ENCODE results near the gene FAM98C.

The FAM98C gene

GRCh38 chr19:38429055-38429810 lies 26.3 kb downstream of the FAM98C start:
- no peak overlapping the region for H3K4me2 ChIP-seq (ENCODE audit: low read depth, low read length)
- H3K9me2 ChIP-seq (replicated peaks; ENCODE audit: insufficient read depth, low read length) = no peaks in the 10 kb centered on the region
- no peaks in the 10 kb centered on the region for H3K79me2 ChIP-seq (ENCODE audit: low read length)

DNA sequence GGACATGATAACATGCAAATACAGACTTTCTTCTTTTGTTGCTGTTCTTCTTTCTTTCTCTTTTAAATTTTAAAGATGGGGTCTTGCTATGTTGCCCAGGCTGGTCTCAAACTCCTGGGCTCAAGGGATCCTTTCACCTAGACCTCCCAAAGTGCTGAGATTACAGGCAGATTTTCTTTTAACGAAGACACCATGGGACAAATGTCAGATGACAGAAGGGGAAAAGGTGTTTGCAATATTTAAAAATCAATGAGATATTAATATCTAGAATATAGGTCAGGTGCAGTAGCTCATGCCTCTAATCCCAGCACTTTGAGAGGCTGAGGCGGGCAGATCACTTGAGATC lies 26.9 kb downstream of the FAM98C start:
- no peak overlapping the region for H2AFZ ChIP-seq (ENCODE audit: low read length)

More at GRCh38 chr19:38429055-38429810, 26.3 kb downstream of the FAM98C start:
- no peak for DNase-seq
- H3K4me3 ChIP-seq (ENCODE audit: low read length) = no peak overlapping the region
- H3K36me3 ChIP-seq (replicated peaks; ENCODE audit: insufficient read depth, low read length) = no peaks in the 10 kb centered on the region
- H3K27ac ChIP-seq (ENCODE audit: low read length) = no peak overlapping the region
- H4K20me1 ChIP-seq (ENCODE audit: insufficient read depth, low read length) = no peaks in the 10 kb centered on the region
- H3K4me1 ChIP-seq (ENCODE audit: low read length) = no peaks in the 10 kb centered on the region
- no peaks in the 10 kb centered on the region for H3F3A ChIP-seq (ENCODE audit: insufficient read depth, low read length)
- no peak overlapping the region for H3K9ac ChIP-seq (ENCODE audit: low read length)
- H3K27me3 ChIP-seq (replicated peaks; ENCODE audit: insufficient read depth, low read length) = peaks cover 56% of the 10 kb centered on the region
- no peak for TF ChIP-seq EZH2 (optimal IDR thresholded peaks at IDR 0.05; ENCODE audit: low read depth, low read length)
- TF ChIP-seq EZH2phosphoT487 (IDR thresholded peaks at IDR 0.05; ENCODE audit: low read length) = no peak
- TF ChIP-seq CTCF (IDR thresholded peaks at IDR 0.05; ENCODE audit: low read length) = no peak
- no peak overlapping the region for H2AFZ ChIP-seq (ENCODE audit: low read length)
- no peaks in the 10 kb centered on the region for H3K9me3 ChIP-seq (replicated peaks; ENCODE audit: insufficient read depth, low read length)

DNA sequence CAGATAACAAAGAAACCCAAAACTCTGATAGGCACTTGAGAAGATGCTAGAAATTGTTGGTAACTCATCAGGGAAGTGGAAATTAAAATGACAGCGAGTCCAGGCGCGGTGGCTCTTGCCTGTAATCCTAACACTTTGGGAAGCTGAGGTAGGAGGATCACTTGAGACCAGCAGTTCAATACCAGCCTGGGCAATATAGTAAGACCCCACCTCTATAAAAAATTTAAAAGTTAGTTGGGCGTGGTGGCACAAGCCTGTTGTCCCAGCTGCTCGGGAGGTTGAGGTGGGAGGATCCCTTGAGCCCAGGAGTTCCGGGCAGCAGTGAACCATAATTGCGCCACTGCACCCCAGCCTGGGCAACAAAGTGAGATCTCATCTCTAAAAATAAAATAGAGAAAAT lies 28.0 kb downstream of the FAM98C start:
- peaks cover 58% of the 10 kb centered on the region for H3K27me3 ChIP-seq (replicated peaks; ENCODE audit: insufficient read depth, low read length)
- no peaks in the 10 kb centered on the region for H3K4me1 ChIP-seq (ENCODE audit: low read length)
- H3K4me2 ChIP-seq (ENCODE audit: low read depth, low read length) = no peak overlapping the region
- no peak overlapping the region for H3K27ac ChIP-seq (ENCODE audit: low read length)
- H3K9me3 ChIP-seq (replicated peaks; ENCODE audit: insufficient read depth, low read length) = no peaks in the 10 kb centered on the region
- no peaks in the 10 kb centered on the region for H3K36me3 ChIP-seq (replicated peaks; ENCODE audit: insufficient read depth, low read length)
- no peaks in the 10 kb centered on the region for H3F3A ChIP-seq (ENCODE audit: insufficient read depth, low read length)
- no peaks in the 10 kb centered on the region for H4K20me1 ChIP-seq (ENCODE audit: insufficient read depth, low read length)
- no peak overlapping the region for H3K9ac ChIP-seq (ENCODE audit: low read length)
- no peak for DNase-seq
- no peaks in the 10 kb centered on the region for H3K79me2 ChIP-seq (ENCODE audit: low read length)
- TF ChIP-seq CTCF (IDR thresholded peaks at IDR 0.05; ENCODE audit: low read length) (no peak), EZH2 (optimal IDR thresholded peaks at IDR 0.05; ENCODE audit: low read depth, low read length) (no peak), EZH2phosphoT487 (IDR thresholded peaks at IDR 0.05; ENCODE audit: low read length) (no peak)
- H2AFZ ChIP-seq (ENCODE audit: low read length) = no peak overlapping the region
- H3K9me2 ChIP-seq (replicated peaks; ENCODE audit: insufficient read depth, low read length) = no peaks in the 10 kb centered on the region
- H3K4me3 ChIP-seq (ENCODE audit: low read length) = no peak overlapping the region

More for the DNA sequence above, 26.9 kb downstream of the FAM98C start:
- Histone ChIP-seq H4K20me1 (ENCODE audit: insufficient read depth, low read length) (no peaks in the 10 kb centered on the region), H3K4me1 (ENCODE audit: low read length) (no peaks in the 10 kb centered on the region), H3K4me3 (ENCODE audit: low read length) (no peak overlapping the region), H3K79me2 (ENCODE audit: low read length) (no peaks in the 10 kb centered on the region), H3K27ac (ENCODE audit: low read length) (no peak overlapping the region), H3K9ac (ENCODE audit: low read length) (no peak overlapping the region), H3K27me3 (replicated peaks; ENCODE audit: insufficient read depth, low read length) (peaks cover 61% of the 10 kb centered on the region), H3K4me2 (ENCODE audit: low read depth, low read length) (no peak overlapping the region), H3F3A (ENCODE audit: insufficient read depth, low read length) (no peaks in the 10 kb centered on the region), H3K9me3 (replicated peaks; ENCODE audit: insufficient read depth, low read length) (no peaks in the 10 kb centered on the region), H3K9me2 (replicated peaks; ENCODE audit: insufficient read depth, low read length) (no peaks in the 10 kb centered on the region), H3K36me3 (replicated peaks; ENCODE audit: insufficient read depth, low read length) (no peaks in the 10 kb centered on the region)
- no peak for TF ChIP-seq CTCF (IDR thresholded peaks at IDR 0.05; ENCODE audit: low read length)
- no peak for TF ChIP-seq EZH2 (optimal IDR thresholded peaks at IDR 0.05; ENCODE audit: low read depth, low read length)
- no peak for TF ChIP-seq EZH2phosphoT487 (IDR thresholded peaks at IDR 0.05; ENCODE audit: low read length)
- no peak for DNase-seq

Measured in MM.1S (cell line).